AG10803 (cell line): ENCODE measurements around the gene TYMP.

Source experiments
- DNase-seq: peaks from one replicate; pipeline ENCODE4 v3.0.0; 2010; ENCODE audit warnings: low read depth
- H3K4me3 ChIP-seq: 2 replicates; pipeline ENCODE4 v1.5.1; 2011; ENCODE audit warnings: mild to moderate bottlenecking, low read length, control low read depth
- CTCF ChIP-seq: conservative IDR thresholded peaks from 2 replicates; pipeline ENCODE4 v1.5.1; 2011; ENCODE audit warnings: mild to moderate bottlenecking, low read length, control low read depth, inconsistent platforms

The TYMP gene

DNA sequence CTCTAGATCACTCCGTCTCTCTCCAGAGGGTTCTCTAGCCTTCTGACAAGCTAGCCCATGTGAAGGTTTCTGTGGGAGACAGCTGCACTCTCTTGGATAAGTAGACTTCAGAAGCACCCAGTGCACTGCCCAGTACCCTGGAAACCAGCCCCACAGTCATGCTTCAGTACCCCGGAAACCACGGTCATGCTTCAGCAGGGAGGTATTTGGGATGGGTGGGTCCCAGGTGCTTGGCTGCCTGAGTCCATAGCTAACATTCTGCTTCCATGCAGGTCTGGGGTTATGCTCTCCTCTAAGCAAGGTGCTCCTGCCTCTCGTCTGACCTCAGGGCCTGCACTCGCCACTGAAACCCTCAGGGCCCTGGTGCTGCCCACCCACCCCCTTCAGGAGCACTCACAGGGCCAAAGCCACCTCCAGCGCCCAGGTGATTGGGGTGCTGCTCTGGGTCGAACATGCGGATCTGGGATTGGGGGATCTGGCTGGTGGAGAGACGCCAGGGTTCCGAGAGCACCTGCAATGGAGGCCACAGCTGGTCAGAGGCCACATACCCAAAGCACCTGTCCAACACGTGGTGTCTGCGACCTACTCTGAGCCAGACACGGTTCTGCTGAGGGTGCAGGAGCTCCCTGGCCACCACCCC lies 40.2 kb upstream of the TYMP start:
- no peak for DNase-seq
- H3K4me3 ChIP-seq, result no peak overlapping the region
- no peak for TF ChIP-seq CTCF

DNA sequence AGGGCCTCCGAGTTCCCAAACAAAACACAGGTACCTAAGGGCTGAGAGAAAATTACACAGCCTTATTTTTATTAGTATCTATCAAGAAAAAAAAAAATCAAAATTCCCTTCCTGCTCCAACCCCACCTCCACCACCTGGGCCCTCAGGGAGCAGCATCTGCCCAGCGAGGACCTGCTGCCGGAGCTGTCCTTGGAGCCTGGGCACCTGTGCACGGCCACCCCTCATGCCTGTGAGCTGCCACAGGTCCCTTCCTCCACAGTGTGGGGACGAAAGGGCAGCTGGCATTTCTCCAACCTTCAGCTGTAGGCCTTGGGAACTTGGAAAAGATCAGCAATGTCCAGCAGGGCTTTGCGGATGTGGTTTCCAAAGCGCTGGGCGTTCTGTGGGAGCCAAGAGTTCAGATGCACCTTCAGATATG lies 39.2 kb upstream of the TYMP start:
- H3K4me3 ChIP-seq, result no peak overlapping the region
- TF ChIP-seq CTCF, result no peak
- DNase-seq, result no peak

DNA sequence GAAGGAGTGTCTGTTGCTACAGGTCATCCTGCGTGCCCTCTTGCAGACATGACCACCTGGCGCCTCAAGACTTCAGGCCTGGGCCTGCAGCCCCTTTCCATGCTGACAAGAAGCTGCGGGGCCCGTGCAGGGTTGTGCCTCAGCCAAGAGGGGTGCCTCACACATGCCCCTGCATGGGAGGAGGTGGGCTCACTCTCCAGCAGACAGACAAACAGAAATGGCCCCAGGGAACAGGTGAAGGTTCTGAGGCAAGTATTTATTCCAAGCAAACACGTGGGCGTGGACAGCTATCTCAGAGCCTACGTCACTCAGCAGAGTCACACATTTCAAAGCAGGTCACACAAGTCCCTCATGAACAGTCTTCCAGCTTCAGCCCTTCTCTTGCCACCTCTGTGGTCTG lies 38.8 kb upstream of the TYMP start:
- no peak for DNase-seq
- TF ChIP-seq CTCF, result no peak
- H3K4me3 ChIP-seq, result no peak overlapping the region

GRCh38 chr22:50567721-50568252 lies 38.0 kb upstream of the TYMP start:
- H3K4me3 ChIP-seq, result no peak overlapping the region
- no peak for TF ChIP-seq CTCF
- DNase-seq, result no peak

- H3K4me3 ChIP-seq, result no peak overlapping the region
- TF ChIP-seq CTCF, result no peak
These were observed 34.5 kb upstream of the TYMP start for GRCh38 chr22:50564289-50564688.

DNA sequence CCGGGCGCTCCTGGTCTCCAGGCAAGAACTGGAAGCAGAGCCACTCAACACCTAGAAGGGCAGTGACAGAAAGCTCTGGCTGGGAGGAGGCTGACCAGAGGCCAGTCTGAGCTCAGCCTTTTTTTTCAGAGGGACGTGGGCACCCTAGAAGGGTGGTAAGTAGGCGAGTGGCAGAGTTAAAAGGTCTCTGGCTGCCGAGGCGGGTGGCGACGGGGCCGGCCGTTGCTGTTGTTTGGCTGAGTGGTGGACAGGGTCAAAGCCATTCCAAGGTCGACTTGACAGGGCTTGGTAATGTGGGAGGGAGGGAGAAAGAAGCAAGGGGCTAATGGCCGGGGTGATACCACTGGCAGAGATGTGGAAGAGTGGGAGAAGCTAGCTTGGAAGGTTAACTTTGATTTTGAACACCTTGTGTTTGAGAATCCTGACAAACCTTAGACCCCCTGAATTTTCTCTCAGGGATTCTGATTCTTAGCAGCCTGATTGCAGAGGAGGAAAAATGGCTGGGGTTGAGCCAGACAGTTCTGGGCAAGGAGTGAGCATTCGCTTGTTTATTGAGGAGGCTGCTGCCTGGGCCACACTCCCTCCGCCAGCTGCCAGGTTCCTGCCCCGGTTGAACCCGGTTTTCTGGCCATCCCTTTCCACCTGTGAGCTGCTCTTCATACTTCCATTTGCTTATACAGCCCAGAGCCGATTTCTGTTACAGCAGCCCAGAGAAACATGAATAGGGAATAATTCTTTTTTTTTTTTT lies 33.8 kb upstream of the TYMP start:
- DNase-seq, result no peak
- H3K4me3 ChIP-seq, result peak overlapping the region; percentile 78
- TF ChIP-seq CTCF, result no peak

More at GRCh38 chr22:50564289-50564688, 34.5 kb upstream of the TYMP start:
- DNase-seq, result no peak
